SU-DHL-6 (cell line): Measurements from ENCODE around the gene NANS.

ENCODE experiments used
- EZH2phosphoT487 ChIP-seq: fragments of 200-600 bp; sonication (generic), shearing (Covaris generic); conservative IDR thresholded peaks from 2 replicates; pipeline ENCODE4 v1.6.1; 2018; ENCODE audit warnings: mild to moderate bottlenecking, antibody characterized with exemption, low read length, moderate library complexity, mixed read lengths
- TF ChIP-seq, protein P1 (sequence below): fragments of 200-600 bp; sonication (generic); IDR thresholded peaks from one replicate; pipeline ENCODE4 v1.5.1; 2017; ENCODE audit warnings: antibody characterized with exemption, mild to moderate bottlenecking, low read length, moderate library complexity; ENCODE audit not compliant: insufficient read depth, poor library complexity, severe bottlenecking

DNA sequence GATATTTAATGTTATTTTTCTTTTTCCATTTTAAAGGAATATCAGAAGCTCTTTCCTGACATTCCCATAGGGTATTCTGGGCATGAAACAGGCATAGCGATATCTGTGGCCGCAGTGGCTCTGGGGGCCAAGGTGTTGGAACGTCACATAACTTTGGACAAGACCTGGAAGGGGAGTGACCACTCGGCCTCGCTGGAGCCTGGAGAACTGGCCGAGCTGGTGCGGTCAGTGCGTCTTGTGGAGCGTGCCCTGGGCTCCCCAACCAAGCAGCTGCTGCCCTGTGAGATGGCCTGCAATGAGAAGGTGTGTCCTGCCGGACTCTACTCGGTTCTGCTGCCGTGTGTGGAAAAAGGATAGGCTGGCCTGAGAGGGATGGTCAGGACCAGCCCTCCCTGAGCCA lies 24.2 kb downstream of the NANS start:
- TF ChIP-seq, protein P1, sequence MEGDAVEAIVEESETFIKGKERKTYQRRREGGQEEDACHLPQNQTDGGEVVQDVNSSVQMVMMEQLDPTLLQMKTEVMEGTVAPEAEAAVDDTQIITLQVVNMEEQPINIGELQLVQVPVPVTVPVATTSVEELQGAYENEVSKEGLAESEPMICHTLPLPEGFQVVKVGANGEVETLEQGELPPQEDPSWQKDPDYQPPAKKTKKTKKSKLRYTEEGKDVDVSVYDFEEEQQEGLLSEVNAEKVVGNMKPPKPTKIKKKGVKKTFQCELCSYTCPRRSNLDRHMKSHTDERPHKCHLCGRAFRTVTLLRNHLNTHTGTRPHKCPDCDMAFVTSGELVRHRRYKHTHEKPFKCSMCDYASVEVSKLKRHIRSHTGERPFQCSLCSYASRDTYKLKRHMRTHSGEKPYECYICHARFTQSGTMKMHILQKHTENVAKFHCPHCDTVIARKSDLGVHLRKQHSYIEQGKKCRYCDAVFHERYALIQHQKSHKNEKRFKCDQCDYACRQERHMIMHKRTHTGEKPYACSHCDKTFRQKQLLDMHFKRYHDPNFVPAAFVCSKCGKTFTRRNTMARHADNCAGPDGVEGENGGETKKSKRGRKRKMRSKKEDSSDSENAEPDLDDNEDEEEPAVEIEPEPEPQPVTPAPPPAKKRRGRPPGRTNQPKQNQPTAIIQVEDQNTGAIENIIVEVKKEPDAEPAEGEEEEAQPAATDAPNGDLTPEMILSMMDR, result no peak
- no peak for TF ChIP-seq EZH2phosphoT487
